ENCODE results near the gene GRHL1.
"Not testable (repeated sequence)": the region's sequence is repeated elsewhere in the genome, so short reads cannot be mapped to it uniquely, and the experiment has no call there.

DNA sequence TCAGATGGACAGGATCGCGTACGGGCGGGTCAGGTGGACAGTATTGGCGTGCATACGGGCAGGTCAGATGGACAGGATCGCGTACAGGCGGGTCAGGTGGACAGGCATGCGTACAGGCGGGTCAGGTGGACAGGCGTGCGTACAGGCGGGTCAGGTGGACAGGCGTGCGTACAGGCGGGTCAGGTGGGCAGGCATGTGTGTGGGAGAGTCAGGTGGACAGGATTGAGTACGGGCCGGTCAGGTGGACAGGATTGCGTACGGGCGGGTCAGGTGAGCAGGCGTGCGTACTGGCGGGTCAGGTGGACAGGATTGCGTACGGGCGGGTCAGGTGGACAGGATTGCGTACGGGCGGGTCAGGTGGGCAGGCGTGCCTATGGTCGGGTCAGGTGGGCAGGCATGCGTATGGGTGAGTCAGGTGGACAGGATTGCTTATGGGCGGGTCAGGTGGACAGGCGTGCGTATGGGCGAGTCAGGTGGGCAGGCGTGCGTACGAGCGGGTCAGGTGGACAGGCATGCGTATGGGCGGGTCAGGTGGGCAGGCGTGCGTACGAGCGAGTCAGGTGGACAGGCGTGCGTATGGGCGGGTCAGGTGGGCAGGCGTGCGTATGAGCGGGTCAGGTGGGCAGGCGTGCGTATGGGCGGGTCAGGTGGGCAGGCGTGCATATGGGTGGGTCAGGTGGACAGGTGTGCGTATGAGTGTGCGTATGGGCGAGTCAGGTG, 60.3 kb downstream of the GRHL1 start:
- not testable (repeated sequence) for TF ChIP-seq EGR1 (IDR thresholded peaks at IDR 0.05; ENCODE audit: low read depth in 2 of 2); SP1 (IDR thresholded peaks at IDR 0.05); YY1 (IDR thresholded peaks at IDR 0.05)
- TF ChIP-seq, protein P1, sequence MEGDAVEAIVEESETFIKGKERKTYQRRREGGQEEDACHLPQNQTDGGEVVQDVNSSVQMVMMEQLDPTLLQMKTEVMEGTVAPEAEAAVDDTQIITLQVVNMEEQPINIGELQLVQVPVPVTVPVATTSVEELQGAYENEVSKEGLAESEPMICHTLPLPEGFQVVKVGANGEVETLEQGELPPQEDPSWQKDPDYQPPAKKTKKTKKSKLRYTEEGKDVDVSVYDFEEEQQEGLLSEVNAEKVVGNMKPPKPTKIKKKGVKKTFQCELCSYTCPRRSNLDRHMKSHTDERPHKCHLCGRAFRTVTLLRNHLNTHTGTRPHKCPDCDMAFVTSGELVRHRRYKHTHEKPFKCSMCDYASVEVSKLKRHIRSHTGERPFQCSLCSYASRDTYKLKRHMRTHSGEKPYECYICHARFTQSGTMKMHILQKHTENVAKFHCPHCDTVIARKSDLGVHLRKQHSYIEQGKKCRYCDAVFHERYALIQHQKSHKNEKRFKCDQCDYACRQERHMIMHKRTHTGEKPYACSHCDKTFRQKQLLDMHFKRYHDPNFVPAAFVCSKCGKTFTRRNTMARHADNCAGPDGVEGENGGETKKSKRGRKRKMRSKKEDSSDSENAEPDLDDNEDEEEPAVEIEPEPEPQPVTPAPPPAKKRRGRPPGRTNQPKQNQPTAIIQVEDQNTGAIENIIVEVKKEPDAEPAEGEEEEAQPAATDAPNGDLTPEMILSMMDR (IDR thresholded peaks at IDR 0.05; ENCODE audit: low read depth, low read length, missing input control) = not testable (repeated sequence)
- TF ChIP-seq, protein P2, sequence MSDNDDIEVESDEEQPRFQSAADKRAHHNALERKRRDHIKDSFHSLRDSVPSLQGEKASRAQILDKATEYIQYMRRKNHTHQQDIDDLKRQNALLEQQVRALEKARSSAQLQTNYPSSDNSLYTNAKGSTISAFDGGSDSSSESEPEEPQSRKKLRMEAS (IDR thresholded peaks at IDR 0.05) = not testable (repeated sequence)

All from liver (tissue), 3 donors.